ENCODE data around the gene FADS3. TPM values are rescaled to one million over a fixed set of nuclear protein-coding genes. Genes with fewer than 3 reads are reported as not detected.

FADS3 gene, protein sequence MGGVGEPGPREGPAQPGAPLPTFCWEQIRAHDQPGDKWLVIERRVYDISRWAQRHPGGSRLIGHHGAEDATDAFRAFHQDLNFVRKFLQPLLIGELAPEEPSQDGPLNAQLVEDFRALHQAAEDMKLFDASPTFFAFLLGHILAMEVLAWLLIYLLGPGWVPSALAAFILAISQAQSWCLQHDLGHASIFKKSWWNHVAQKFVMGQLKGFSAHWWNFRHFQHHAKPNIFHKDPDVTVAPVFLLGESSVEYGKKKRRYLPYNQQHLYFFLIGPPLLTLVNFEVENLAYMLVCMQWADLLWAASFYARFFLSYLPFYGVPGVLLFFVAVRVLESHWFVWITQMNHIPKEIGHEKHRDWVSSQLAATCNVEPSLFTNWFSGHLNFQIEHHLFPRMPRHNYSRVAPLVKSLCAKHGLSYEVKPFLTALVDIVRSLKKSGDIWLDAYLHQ
- polyA plus RNA-seq (ENCODE audit: insufficient read length in 4 of 4) = 10 to 100 TPM; 16.2 to 21.5 (median 16.8) TPM

GRCh38 chr11:61891331-61892084, at the start of gene FADS3:
TSS of gene FADS3 (minus strand) at chr11:61891545. CDS start at chr11:61891381, 164 bp downstream.
- peak in 1 of 4 donors; percentile 49 for DNase-seq (ENCODE audit: low read depth in 4 of 4, low spot score in 2 of 4)

DNA sequence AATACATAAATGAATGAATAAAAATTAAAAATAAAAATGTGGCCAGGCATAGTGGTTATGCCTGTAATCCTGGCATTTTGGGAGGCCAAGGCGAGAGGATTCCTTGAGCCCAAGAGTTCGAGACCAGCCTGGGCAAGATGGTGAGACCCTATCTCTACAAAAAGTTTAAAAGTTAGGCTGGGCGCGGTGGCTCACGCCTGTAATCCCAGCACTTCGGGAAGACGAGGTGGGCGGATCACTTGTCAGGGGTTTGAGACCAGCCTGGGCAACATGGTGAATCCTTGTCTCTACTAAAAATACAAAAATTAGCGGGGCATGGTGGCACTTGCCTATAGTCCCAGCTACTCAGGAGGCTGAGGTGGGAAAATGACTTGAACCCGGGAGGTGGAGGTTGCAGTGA, 49.1 kb upstream of the FADS3 start:
- no peak for DNase-seq (ENCODE audit: low read depth in 4 of 4, low spot score in 2 of 4)

DNA sequence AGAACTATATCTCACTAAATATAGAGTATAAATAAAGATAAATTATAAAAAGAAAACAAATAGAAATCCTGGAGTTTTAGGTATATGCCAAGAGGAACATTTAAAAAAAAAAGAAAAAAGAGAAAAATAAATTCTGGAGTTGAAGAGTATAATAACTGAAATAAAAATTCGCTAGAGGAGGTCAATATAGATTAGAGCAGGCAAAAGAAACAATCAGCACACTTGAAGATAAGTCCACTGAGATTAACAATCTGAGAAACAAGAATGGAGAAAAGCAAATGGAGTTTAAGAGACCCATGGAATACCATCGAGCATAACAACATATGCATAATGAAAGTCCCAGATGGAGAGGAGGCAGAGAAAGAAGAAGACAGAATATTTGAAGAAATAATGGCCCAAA, 44.5 kb upstream of the FADS3 start:
- DNase-seq (ENCODE audit: low read depth in 4 of 4, low spot score in 2 of 4) = no peak

DNA sequence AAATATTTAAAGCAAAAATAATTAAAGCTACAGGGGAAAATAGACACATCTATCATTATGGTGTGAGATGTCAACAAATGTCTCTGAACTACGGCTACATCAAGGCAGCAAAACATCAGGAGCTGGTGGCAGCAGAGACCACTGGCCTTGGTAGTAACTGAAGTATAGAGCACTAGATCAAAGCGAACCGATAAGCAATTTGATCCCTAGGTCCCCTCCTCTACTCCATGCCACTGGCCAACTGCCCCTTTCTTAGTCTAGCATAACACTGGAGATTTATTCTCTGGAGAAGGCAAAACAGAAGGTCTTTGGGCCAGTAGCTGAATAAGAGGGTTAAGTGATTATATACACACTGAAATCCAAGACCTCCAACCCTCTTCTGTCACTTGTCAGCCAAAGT, 39.6 kb upstream of the FADS3 start:
- no peak for DNase-seq (ENCODE audit: low read depth in 4 of 4, low spot score in 2 of 4)

- no peak for DNase-seq (ENCODE audit: low read depth in 4 of 4, low spot score in 2 of 4)
These were observed 37.3 kb upstream of the FADS3 start for GRCh38 chr11:61928606-61929005.

DNA sequence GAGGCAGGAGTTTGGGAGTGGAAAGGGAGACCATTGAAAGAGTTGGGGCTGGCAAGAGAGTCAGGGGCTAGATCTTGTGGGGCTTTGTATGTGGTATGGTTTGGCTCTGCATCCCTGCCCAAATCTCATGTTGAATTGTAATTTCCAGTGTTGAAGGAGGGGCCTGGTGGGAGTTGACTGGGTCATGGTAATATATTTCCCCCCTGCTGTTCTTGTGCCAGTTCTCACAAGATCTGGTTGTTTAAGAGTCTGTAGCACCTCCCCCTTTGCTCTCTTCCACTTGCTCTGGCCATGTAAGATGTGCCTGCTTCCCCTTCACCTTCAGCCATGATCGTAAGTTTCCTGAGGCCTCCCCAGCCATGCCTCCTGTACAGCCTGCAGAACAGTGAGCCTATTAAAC, 36.2 kb upstream of the FADS3 start:
- DNase-seq (ENCODE audit: low read depth in 4 of 4, low spot score in 2 of 4) = no peak

GRCh38 chr11:61926235-61926634, 34.9 kb upstream of the FADS3 start:
- no peak for DNase-seq (ENCODE audit: low read depth in 4 of 4, low spot score in 2 of 4)

DNA sequence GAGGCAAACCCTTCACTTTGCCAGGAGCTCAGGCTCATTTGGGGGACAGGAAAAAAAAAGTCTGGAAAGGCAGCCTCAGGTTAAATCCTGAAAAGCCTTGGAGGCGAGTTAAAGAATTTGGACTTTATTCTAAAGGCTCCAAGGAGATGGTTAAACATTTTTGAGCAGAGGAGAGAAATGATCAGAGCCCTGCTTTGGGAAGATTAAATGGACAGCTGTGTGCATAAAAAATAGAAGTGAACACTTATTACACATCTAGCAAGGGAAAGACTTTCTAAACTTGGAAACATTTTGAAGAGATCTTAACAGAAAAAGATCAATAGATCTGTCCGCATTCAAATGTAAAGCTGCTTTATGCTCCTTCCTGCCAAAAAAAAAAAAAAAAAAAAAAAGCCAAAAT, 34.4 kb upstream of the FADS3 start:
- no peak for DNase-seq (ENCODE audit: low read depth in 4 of 4, low spot score in 2 of 4)

DNA sequence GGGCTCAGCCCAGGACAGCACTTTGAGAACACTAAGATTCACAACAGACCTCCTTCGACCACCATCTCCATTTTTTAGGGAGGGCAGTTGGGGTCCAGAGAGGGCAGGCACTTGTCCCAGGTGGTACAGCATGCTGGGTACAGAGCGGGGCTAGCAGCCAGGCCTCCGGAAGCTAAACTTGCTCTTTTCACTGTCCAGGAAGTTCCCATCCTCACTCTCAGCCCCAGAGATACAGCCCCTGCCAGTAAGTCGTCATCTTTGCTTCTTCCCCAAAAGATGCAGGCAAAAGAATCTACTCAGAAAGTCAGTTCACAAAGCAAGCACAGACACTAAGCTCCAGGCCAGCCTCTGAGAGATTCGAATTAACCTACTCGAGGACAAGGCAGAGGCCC, 32.7 kb upstream of the FADS3 start:
- DNase-seq (ENCODE audit: low read depth in 4 of 4, low spot score in 2 of 4) = no peak

- peak; percentile 54 to 79 (median 76) for DNase-seq (ENCODE audit: low read depth in 4 of 4, low spot score in 2 of 4)
These were observed 32.1 kb upstream of the FADS3 start for GRCh38 chr11:61923166-61924063.

DNA sequence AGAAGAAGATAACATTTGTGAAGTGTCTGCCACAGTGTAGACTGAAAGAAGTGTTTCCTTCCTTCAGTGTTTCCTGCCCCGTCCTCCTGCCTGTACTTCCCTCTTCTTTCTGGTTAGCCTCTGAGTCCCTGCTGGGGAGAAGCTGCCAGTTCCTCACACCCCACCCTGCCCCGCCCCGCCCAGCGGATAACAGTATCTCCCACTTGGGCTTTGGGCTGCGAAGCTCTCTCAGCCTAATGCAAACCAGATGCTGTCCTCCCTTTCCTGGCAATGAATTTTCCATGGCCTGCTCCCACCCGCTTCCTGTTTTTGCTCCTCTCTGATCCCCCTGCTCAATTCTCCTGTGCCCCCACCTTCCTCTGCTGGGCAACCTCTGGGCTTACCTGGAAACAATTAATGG, 31.2 kb upstream of the FADS3 start:
- DNase-seq (ENCODE audit: low read depth in 4 of 4, low spot score in 2 of 4) = no peak

DNA sequence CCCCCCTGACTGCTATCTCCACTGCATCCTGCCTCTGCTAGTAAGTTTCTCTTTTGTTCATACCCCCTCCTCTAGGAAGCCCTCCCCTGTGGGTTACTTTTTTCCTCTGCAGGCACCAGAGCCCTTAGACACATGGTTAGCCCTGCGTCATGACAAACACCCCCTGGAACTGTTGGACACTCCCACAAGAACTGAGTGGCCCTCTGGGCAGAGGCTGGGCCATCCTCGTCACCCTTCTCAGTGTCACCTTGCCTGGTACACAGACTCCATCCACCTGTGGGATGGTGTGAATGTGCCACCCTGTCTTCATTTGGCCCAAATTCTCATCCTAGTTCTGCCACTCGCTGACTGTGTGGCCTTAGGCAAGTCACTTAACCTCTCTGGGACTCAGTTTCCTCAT, 30.1 kb upstream of the FADS3 start:
- no peak for DNase-seq (ENCODE audit: low read depth in 4 of 4, low spot score in 2 of 4)

GRCh38 chr11:61919705-61920631, 28.6 kb upstream of the FADS3 start:
- no peak for DNase-seq (ENCODE audit: low read depth in 4 of 4, low spot score in 2 of 4)

GRCh38 chr11:61918938-61919704, 27.8 kb upstream of the FADS3 start:
- no peak for DNase-seq (ENCODE audit: low read depth in 4 of 4, low spot score in 2 of 4)

DNA sequence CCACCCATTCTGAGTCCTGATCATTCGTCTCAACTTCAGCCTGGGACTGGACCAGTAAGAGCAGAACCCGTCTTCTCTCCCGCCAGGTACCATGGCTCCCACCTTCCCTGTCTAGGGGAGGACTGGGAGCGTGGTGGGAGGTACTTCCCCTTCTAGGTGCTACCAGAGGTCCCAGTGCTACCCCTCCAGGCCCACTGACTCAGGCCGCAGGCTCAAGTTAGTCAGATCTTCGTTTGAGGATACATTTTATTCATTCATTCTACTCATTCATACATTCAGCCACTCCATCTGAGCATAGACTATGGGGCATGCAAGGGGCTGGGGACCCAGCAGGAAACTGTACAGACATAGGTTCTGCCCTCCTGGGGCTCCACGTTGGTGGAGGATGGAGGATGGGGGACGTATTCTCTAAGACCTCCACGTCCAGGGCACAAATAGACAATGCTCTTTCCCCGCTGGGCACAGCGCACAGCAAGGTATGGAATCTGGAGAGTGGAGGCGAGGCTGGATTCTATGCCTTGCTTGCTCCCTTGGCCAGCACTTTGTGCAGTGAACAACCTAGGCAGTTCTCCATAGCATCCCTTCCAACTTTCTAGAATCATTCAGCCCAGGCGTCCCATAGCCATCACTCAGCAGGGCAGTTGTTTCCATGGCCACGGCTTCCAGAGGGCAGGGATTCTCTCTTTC, 27.0 kb upstream of the FADS3 start:
- DNase-seq (ENCODE audit: low read depth in 4 of 4, low spot score in 2 of 4) = no peak

- no peak for DNase-seq (ENCODE audit: low read depth in 4 of 4, low spot score in 2 of 4)
These were observed 26.2 kb upstream of the FADS3 start, which contains the start of gene RAB3IL1 for GRCh38 chr11:61917334-61918109. TSS of gene RAB3IL1 (minus strand) at chr11:61917566. CDS start at chr11:61917367, 199 bp downstream.

DNA sequence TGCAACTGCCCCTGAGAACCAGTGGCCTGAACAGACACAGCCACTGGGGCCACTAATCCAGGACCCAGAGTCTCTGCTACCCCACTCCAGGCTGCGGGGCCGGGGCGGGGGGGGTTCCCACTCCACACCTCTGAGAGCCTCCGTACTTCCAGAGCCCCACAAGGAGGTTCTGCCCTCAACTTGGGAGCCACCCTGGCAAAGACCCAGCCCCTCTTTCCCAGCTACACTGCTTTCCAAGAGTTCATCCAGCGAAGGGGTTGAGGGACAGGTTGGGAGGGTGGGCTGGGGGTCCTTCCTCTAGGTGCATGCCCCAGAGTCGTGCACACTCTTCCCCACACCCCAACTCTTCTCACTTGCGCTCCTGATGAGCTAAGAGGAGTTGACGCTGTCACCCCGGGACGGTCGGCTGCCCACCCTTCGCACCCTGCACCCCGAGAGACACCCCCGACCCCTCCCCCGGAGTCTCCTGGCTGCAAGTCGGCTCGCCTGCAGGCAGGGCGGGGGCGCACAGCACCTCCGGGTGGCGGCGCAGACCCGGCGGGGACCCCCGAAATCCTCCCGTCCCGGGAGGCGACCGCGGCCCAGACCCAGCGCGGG, 25.5 kb upstream of the FADS3 start:
- DNase-seq (ENCODE audit: low read depth in 4 of 4, low spot score in 2 of 4) = no peak
